Measurements from ENCODE around the gene DUS2. TPM values are rescaled to one million over a fixed set of nuclear protein-coding genes. Genes with fewer than 3 reads are reported as not detected.

The DUS2 gene
- total RNA-seq, 1 donor from 2014 or later = 9.4 TPM

DNA sequence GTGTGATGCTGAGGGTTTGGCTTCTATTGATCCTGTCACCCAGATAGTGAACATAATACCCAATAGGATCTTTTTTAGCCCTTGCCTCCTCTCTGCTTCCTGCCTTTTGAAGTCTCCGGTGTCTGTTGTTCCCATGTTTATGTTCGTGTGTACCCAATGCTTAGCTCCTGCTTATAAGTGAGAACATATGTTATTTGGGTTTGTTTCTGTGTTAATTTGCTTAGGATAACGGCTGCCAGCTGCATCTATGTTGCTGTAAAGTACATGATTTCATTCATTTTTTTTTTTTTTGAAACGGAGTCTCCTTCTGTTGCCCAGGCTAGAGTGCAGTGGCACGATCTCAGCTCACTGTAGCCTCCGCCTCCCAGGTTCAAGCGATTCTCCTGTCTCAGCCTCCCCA, 23.0 kb downstream of the DUS2 start:
- no peak for DNase-seq (ENCODE audit: low spot score)

DNA sequence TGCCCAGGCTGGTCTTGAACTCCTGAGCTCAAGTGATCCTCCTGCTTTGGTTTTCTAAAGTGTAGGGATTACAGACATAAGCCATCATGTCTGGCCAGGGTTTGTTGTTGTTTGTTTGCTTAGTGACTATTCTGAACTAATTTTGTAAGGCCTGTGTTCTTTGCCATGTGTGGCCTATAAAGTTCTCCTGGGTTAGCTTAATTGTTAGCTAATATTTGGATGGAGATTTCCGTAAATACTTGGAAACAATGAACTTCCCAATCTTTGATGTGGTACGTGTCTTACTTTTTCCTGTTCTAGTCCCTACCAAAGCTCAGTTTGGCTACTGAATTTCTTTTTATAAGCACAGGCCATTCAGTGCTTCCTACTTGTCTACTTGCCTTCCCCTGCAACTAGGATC, 24.9 kb downstream of the DUS2 start:
- no peak for DNase-seq (ENCODE audit: low spot score)

GRCh38 chr16:68049449-68049848, 26.4 kb downstream of the DUS2 start:
- DNase-seq (ENCODE audit: low spot score) = no peak

GRCh38 chr16:68055395-68055794, 32.3 kb downstream of the DUS2 start:
- no peak for DNase-seq (ENCODE audit: low spot score)

GRCh38 chr16:68059804-68060203, 36.7 kb downstream of the DUS2 start:
- no peak for DNase-seq (ENCODE audit: low spot score)

- no peak for DNase-seq (ENCODE audit: low spot score)
Measured at GRCh38 chr16:68061396-68061795, 38.3 kb downstream of the DUS2 start.

DNA sequence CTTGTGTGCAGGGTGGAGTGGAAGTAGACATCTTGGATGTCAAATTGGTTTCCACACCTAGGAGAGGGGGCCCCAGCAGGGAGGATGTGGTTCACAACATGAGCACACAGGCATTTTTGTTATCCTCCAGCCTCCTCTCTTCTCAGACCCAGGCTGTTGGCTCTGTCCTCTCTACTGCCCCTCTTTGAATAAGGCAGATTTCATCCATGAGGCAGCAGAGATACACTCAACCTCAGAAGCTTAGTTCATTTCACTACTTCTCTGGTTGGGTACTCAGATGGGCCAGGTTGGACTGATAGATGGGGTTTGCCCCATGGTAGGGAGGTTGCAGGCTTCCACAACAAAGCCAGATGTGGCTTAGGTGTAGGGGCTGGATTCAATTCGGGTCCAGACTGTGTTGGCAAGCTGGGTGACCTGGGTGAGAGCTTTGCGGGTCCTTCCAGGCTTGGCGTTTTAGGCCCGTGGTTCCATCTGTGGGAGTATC, 39.9 kb downstream of the DUS2 start:
- DNase-seq (ENCODE audit: low spot score) = no peak

GRCh38 chr16:68064791-68065365, 41.8 kb downstream of the DUS2 start:
- peak; percentile 71 for DNase-seq (ENCODE audit: low spot score)

GRCh38 chr16:68065716-68066305, 42.7 kb downstream of the DUS2 start:
- DNase-seq (ENCODE audit: low spot score) = no peak

GRCh38 chr16:68066763-68067162, 43.7 kb downstream of the DUS2 start:
- no peak for DNase-seq (ENCODE audit: low spot score)

DNA sequence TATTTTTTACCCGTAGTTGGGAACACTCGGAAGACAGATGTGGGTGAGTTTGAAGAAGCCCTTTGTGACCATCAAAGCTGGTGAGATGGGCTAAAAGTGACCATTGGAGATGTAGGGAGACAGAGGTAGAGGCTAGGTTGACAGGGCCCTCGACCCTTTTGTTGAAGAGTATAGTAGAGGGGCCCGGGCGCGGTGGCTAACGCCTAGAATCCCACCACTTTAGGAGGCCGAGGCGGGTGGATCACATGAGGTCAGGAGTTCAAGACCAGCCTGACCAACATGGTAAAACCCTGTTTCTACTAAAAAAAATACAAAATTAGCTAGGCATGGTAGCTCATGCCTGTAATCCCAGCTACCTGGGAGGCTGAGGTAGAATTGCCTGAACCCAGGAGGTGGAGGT, 45.8 kb downstream of the DUS2 start:
- DNase-seq (ENCODE audit: low spot score) = no peak

- DNase-seq (ENCODE audit: low spot score) = no peak
Measured at GRCh38 chr16:68069511-68070248, 46.6 kb downstream of the DUS2 start.

DNA sequence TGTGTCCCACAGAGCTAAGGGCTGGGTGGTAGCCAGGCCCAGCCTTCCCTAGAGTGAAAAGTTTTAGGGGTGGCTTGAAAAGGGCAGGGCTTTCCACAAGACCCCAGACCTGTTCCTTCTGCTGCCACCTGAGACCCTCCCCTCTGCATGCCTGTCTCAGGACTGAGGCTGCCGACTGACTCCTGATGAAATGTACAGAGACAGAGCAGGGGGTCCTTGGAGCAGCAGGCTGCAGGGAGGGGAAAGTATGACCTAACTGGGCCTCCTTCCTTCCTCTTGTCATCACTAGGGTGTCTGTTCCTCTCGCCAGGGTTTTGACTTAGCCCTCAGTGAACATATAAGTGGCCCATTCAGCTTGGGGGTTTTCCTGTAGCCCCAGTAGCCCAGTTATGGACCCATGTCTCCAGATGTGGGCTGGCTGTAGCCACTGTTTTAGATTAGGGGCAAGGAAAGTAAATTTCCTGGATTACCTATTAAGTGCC, 47.2 kb downstream of the DUS2 start:
- no peak for DNase-seq (ENCODE audit: low spot score)

DNA sequence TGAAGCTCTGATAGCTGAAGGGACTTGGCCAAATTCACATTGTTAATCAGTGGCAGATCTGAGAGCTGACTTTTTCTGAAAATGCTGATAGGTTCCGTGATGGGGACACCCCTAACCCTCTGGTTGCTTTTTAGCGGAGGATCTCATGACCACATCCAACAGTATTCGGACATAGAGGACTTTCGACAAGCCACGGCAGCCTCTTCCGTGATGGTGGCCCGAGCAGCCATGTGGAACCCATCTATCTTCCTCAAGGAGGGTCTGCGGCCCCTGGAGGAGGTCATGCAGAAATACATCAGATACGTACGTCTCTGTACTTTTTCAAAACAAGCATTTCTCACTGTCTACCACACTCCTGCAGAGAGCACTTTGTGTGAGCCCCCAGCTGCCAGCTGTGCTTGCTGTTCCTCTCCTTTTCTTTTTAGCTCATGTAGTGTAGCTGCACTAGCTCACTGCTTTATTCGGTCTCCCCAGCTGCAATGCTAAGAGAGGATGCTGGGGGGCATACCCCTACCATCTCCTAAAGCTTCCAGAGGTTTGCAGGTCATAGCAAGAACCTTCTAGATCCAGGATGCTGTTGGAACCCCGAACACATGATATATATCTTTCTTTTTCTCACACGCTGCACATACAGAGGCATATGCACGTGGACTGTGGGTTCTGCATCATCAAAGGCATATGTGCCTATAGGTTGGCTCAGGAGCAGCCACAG, 47.9 kb downstream of the DUS2 start:
- no peak for DNase-seq (ENCODE audit: low spot score)

GRCh38 chr16:68071518-68071901, 48.4 kb downstream of the DUS2 start:
- DNase-seq (ENCODE audit: low spot score) = no peak

GRCh38 chr16:68072038-68072695, 49.1 kb downstream of the DUS2 start:
- peak; percentile 71 for DNase-seq (ENCODE audit: low spot score)

- no peak for DNase-seq (ENCODE audit: low spot score)
Measured at GRCh38 chr16:68073902-68074760, 51.0 kb downstream of the DUS2 start.

GRCh38 chr16:68074850-68075555, 51.9 kb downstream of the DUS2 start:
- no peak for DNase-seq (ENCODE audit: low spot score)

DNA sequence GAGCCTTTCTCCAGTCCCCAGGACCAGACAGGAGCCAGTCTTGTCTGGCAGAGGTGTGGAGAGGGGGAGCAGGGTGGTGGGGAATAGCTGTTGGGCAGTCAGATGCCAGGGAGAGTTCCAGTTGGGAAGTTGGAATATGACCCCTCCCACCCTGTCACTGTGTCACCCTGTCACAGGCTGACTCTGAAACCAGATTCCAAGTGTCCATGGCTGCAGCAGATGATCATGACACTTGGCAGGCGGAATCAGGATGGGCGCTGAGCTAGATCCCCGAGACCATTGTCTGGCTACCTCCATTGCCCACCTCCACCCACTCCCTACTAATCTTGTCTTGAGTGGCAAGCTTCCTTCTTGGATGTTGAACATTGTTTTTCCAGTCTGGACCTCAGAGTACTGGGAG, 52.9 kb downstream of the DUS2 start:
- no peak for DNase-seq (ENCODE audit: low spot score)

- no peak for DNase-seq (ENCODE audit: low spot score)
Measured at GRCh38 chr16:68076560-68076959, 53.5 kb downstream of the DUS2 start.
